ENCODE measurements around the gene IQSEC1. TPM values are rescaled to one million over a fixed set of nuclear protein-coding genes. Genes with fewer than 3 reads are reported as not detected.

Gene IQSEC1
- total and polyA plus RNA-seq, 9 of the 15 experiments (the other 6 are each of a cell fraction or from before 2014, with no cell fraction given) = 0.56 to 39.0 (median 6.8) TPM

- WGBS (ENCODE audit: insufficient coverage, low coverage, missing lambda C conversion rate) = 61% methylated on average over 4 of the region's 5 CpGs
- Histone ChIP-seq H2AFZ (ENCODE audit: low read depth, low read length) (peak overlapping the region; percentile 76), H3K27me3 (ENCODE audit: control insufficient read depth in 2 of 2, insufficient read depth in 2 of 2, low read length in 2 of 2) (peaks cover 0 to 6% of the 10 kb centered on the region in 2 experiments; a peak in 2 of 5 replicates), H3K27ac (ENCODE audit: extremely low read depth, low read depth, low read length) (no peak overlapping the region), H3K4me3 (no peak overlapping the region), H3K4me1 (replicated peaks in 1 of 2; ENCODE audit: control insufficient read depth in 2 of 2, insufficient read depth in 2 of 2, low read length in 2 of 2) (peaks cover 7 to 18% of the 10 kb centered on the region in 2 experiments; a peak in 4 of 5 replicates), H3K36me3 (ENCODE audit: control insufficient read depth, insufficient read depth, low read length) (no peaks in the 10 kb centered on the region), H4K20me1 (replicated peaks; ENCODE audit: control insufficient read depth, insufficient read depth, low read length) (no peaks in the 10 kb centered on the region), H3K4me2 (ENCODE audit: insufficient read depth, low read length) (no peak overlapping the region), H3K9me3 (replicated peaks; ENCODE audit: control insufficient read depth, insufficient read depth, low read depth, low read length) (peaks cover 10% of the 10 kb centered on the region), H3K79me2 (ENCODE audit: control insufficient read depth, insufficient read depth, low read length) (no peaks in the 10 kb centered on the region), H3K9me1 (ENCODE audit: control insufficient read depth, insufficient read depth, low read length) (no peaks in the 10 kb centered on the region), H3K9ac (ENCODE audit: insufficient read depth in 1 of 2, low read depth in 2 of 2, low read length in 2 of 2) (peak overlapping the region; percentile 15 to 60; a peak in 1 of 4 replicates)
- in situ Hi-C loops (cut with MboI) (no loop called here), intact Hi-C loops (cut with micrococcal nuclease) (no loop called here)
- no TSS peak for BruUV-seq (replicated peaks)
- ATAC-seq (peak; percentile 55), FAIRE-seq (peak; percentile 19), DNase-seq (ENCODE audit: extremely low read depth in 1 of 4, low spot score in 3 of 4) (no peak)
- ChIA-PET CTCF (ENCODE audit: low intra/inter-chr PET ratio) (no interaction called here), POLR2A (interaction anchor here (0.9 to 3.4 kb wide), 5 partner anchors 9 to 29 kb away, joined by 3 to 14 read pairs (median 5); partner anchors contain the start of gene RPL32)
- TF ChIP-seq GABPB1 (CRISPR knock-in tag; IDR thresholded peaks at IDR 0.05) = peak; percentile 50; the same call in 1 of the 2 replicates
- TF ChIP-seq GABPA (tag; conservative IDR thresholded peaks at IDR 0.05; ENCODE audit: low read depth) = peak; percentile 53
- TF ChIP-seq NR4A1 (CRISPR knock-in tag; IDR thresholded peaks at IDR 0.05) = no peak
- 0 out of 2 replicates have a peak, but pooled peaks have one; percentile 42 for TF ChIP-seq NR4A1 (tag; IDR thresholded peaks at IDR 0.05)
- no peak for TF ChIP-seq SMARCC2 (IDR thresholded peaks at IDR 0.05; ENCODE audit: low read depth)
- no peak for TF ChIP-seq ZNF76 (CRISPR knock-in tag; IDR thresholded peaks at IDR 0.05; ENCODE audit: borderline replicate concordance)
- TF ChIP-seq ELF1 (tag; IDR thresholded peaks at IDR 0.05) = peak; percentile 74
Observed at GRCh38 chr3:12861611-12862010, 211.6 kb downstream of the IQSEC1 start.
